ENCODE data around the gene PGM1.

Gene PGM1

DNA sequence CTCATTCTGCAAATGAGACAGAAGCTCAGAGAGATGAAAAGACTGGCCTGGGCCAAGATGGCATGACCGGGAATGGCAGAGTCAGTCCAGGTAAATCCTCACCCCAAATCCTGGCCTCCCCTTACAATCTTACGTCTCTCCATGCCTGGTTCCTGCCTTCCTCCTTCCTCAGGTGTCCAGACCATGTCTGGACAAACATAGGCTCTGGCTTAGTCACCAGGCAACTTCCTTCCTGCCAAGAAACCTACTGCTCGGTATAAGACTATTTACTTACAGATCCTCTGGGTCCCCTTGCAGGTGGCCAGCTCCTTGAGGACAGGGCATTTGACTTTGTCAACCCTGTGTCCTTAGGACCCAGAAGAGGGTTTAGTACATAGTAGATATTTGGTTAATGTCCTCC lies 111.2 kb downstream of the PGM1 start:
- no peaks in the 10 kb centered on the region for H3K9me3 ChIP-seq
- TF ChIP-seq, protein P1, sequence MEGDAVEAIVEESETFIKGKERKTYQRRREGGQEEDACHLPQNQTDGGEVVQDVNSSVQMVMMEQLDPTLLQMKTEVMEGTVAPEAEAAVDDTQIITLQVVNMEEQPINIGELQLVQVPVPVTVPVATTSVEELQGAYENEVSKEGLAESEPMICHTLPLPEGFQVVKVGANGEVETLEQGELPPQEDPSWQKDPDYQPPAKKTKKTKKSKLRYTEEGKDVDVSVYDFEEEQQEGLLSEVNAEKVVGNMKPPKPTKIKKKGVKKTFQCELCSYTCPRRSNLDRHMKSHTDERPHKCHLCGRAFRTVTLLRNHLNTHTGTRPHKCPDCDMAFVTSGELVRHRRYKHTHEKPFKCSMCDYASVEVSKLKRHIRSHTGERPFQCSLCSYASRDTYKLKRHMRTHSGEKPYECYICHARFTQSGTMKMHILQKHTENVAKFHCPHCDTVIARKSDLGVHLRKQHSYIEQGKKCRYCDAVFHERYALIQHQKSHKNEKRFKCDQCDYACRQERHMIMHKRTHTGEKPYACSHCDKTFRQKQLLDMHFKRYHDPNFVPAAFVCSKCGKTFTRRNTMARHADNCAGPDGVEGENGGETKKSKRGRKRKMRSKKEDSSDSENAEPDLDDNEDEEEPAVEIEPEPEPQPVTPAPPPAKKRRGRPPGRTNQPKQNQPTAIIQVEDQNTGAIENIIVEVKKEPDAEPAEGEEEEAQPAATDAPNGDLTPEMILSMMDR (IDR thresholded peaks at IDR 0.05; ENCODE audit: low read depth, low read length) = no peak
- H3K27me3 ChIP-seq = no peaks in the 10 kb centered on the region
- no peak for DNase-seq
- H3K36me3 ChIP-seq = no peaks in the 10 kb centered on the region
- H3K4me3 ChIP-seq (ENCODE audit: low read depth, low read length) = no peak overlapping the region
- H3K4me1 ChIP-seq = no peaks in the 10 kb centered on the region

DNA sequence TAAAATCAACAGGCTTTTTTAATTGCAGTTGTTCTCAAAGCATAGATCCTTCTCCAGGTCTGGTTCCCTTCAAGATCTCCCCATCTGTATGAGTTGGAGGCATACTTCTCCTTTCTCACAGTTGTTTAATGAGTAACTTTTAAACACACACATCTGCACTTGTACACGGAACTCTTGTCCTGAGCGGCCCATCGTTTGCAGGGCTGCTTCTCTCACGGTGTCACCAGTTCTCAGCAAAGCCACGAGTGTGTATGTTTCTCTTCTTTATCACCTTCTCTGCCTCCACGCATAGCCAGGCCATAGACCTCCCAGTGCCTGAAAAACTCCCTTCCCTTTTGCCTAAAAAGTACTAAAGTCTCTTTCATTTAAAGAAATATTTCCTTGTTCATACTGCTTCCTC lies 111.9 kb downstream of the PGM1 start:
- Histone ChIP-seq H3K27me3 (no peaks in the 10 kb centered on the region), H3K9me3 (no peaks in the 10 kb centered on the region), H3K4me1 (no peaks in the 10 kb centered on the region), H3K4me3 (ENCODE audit: low read depth, low read length) (no peak overlapping the region), H3K36me3 (no peaks in the 10 kb centered on the region)
- no peak for DNase-seq
- TF ChIP-seq, protein P1 (IDR thresholded peaks at IDR 0.05; ENCODE audit: low read depth, low read length) = no peak

DNA sequence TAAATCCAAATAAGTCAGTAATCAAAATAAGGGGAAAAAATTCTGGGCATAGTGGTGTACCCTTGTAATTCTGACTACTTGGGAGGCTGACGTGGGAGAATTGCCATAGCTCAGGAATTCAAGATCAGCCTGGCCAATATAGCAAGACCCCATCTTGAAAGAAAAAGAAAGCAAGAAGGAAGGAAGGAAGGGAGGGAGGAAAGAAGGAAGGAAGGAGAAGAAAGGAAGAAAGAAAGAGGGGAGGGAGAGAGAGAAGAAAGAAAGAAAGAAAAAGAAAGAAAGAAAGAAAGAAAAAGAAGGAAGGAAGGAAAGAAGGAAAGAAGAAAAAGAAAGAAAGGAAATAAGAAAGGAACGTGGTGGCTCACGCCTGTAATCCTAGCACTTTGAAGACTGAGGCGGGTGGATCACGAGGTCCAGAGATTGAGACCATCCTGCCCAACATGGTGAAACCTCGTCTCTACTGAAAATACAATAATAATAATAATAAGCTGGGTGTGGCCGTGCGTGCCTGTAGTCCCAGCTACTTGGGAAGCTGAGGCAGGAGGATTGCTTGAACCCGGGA lies 116.1 kb downstream of the PGM1 start:
- Histone ChIP-seq H3K4me1 (no peaks in the 10 kb centered on the region), H3K27me3 (no peaks in the 10 kb centered on the region), H3K9me3 (no peaks in the 10 kb centered on the region), H3K4me3 (ENCODE audit: low read depth, low read length) (no peak overlapping the region), H3K36me3 (no peaks in the 10 kb centered on the region)
- no peak for DNase-seq
- TF ChIP-seq, protein P1 (IDR thresholded peaks at IDR 0.05; ENCODE audit: low read depth, low read length) = no peak

Data from BE2C (cell line).